ENCODE data around the gene ART1. TPM values are rescaled to one million over a fixed set of nuclear protein-coding genes. Genes with fewer than 3 reads are reported as not detected.
"Not testable (repeated sequence)": the region's sequence is repeated elsewhere in the genome, so short reads cannot be mapped to it uniquely, and the experiment has no call there.

ART1 gene
- total RNA-seq, 1 donor from 2014 or later: not detected

DNA sequence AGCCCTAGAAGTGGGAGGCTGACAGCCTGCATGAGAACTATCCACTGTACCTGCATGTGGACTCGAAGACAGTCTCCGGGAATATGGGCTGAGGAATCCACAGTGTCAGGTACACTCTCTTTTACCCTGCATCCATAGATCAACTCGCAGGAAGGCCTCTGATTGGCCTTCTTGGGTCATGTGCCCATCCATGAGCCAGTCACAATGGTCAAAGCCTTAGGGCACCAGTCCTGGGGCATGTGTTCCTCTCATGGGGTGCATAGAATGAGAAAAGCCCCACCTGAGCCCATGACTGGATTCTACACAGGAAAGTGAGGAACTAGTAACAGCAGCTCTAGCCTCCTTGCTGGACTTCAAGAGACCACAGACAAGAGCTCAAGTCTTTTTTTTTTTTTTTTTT, 10.6 kb downstream of the ART1 start:
- H3K27me3 Mint-ChIP-seq: peaks cover 12% of the 10 kb centered on the region
- TF ChIP-seq, protein P1, sequence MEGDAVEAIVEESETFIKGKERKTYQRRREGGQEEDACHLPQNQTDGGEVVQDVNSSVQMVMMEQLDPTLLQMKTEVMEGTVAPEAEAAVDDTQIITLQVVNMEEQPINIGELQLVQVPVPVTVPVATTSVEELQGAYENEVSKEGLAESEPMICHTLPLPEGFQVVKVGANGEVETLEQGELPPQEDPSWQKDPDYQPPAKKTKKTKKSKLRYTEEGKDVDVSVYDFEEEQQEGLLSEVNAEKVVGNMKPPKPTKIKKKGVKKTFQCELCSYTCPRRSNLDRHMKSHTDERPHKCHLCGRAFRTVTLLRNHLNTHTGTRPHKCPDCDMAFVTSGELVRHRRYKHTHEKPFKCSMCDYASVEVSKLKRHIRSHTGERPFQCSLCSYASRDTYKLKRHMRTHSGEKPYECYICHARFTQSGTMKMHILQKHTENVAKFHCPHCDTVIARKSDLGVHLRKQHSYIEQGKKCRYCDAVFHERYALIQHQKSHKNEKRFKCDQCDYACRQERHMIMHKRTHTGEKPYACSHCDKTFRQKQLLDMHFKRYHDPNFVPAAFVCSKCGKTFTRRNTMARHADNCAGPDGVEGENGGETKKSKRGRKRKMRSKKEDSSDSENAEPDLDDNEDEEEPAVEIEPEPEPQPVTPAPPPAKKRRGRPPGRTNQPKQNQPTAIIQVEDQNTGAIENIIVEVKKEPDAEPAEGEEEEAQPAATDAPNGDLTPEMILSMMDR (IDR thresholded peaks at IDR 0.05): no peak
- ATAC-seq (ENCODE audit: low read depth): no peak
- no peak overlapping the region for H3K27ac Mint-ChIP-seq
- no peak overlapping the region for H3K4me3 Mint-ChIP-seq
- ChIA-PET CTCF (no interaction called here), POLR2A (no interaction called here)
- H3K9me3 Mint-ChIP-seq: no peaks in the 10 kb centered on the region
- H3K4me1 Mint-ChIP-seq: no peaks in the 10 kb centered on the region
- DNase-seq: no peak
- H3K36me3 Mint-ChIP-seq (ENCODE audit: low read depth): no peaks in the 10 kb centered on the region
- intact Hi-C loops (cut with micrococcal nuclease): no loop called here

DNA sequence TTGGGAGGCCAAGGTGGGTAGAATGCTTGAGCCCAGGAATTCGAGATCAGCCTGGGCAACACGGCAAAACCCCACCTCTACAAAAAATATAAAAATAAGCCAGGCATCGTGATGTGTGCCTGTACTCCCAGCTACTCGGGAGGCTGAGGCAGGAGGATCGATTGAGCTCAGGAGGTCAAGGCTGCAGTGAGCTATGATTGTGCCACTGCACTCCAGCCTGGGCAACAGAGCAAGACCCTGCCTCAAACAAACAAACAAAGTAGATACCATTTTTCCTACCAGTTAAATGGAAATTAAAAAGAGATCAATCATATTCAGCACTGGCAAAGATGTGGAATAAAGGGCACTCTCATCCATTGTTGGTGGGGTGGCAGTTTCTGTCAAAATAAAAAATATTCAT, 12.4 kb downstream of the ART1 start:
- H3K27ac Mint-ChIP-seq; H3K4me3 Mint-ChIP-seq; H3K9me3 Mint-ChIP-seq; CTCF ChIA-PET; H3K36me3 Mint-ChIP-seq (ENCODE audit: low read depth); POLR2A ChIA-PET; DNase-seq; H3K4me1 Mint-ChIP-seq; ATAC-seq (ENCODE audit: low read depth); H3K27me3 Mint-ChIP-seq; intact Hi-C loops (cut with micrococcal nuclease): not testable (repeated sequence)

DNA sequence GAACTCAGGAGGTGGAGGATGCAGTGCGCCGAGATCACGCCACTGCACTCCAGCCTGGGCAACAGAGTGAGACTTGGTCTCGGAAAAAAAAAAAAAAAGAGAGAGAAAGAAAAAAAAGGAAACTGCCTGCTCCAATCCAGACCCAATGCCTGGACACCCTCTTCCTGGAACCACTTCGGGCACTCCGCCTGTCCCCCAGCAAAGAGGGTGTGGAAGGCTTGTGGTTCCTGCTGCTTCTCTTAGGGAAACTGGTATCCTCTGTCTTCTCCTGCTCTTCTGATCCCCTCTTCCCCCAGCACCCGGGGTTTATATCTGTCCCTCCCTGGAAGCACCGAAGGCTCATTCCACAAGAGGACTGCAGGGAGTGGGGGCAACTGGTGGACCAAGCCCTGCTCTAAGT, 13.3 kb downstream of the ART1 start:
- intact Hi-C loops (cut with micrococcal nuclease): no loop called here
- ATAC-seq (ENCODE audit: low read depth): no peak
- CTCF ChIA-PET: no interaction called here

DNA sequence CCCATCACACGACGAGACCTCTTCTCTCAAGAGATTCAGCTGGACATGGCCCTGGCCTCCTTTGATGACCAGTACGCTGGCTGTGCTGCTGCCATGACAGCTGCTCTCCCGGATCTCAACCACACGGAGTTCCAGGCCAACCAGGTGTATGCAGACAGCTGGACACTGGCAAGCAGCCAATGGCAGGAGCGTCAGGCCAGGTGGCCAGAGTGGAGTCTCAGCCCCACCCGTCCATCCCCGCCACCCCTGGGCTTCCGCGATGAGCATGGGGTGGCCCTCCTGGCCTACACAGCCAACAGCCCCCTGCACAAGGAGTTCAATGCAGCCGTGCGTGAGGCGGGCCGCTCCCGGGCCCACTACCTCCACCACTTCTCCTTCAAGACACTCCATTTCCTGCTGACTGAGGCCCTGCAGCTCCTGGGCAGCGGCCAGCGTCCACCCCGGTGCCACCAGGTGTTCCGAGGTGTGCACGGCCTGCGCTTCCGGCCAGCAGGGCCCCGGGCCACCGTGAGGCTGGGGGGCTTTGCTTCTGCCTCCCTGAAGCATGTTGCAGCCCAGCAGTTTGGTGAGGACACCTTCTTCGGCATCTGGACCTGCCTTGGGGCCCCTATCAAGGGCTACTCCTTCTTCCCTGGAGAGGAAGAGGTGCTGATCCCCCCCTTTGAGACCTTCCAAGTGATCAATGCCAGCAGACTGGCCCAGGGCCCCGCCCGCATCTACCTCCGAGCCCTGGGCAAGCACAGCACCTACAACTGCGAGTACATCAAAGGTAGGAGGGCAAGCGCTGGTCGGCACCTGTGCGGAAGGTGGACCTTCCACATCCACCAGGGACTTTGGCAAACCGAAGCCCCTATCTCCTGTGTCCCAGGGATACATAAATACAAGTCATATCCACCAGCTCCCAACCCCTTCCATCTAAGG, 14.9 kb downstream of the ART1 start:
- no peak for ATAC-seq (ENCODE audit: low read depth)
- Mint-ChIP-seq H3K27me3 (peaks cover 7% of the 10 kb centered on the region), H3K36me3 (ENCODE audit: low read depth) (peaks cover 5% of the 10 kb centered on the region), H3K4me3 (no peak overlapping the region), H3K4me1 (no peaks in the 10 kb centered on the region), H3K9me3 (no peaks in the 10 kb centered on the region), H3K27ac (no peak overlapping the region)
- intact Hi-C loops (cut with micrococcal nuclease): no loop called here
- no peak for DNase-seq
- ChIA-PET POLR2A (no interaction called here), CTCF (no interaction called here)
- TF ChIP-seq, protein P1 (IDR thresholded peaks at IDR 0.05): no peak

More for the DNA sequence above, 13.3 kb downstream of the ART1 start:
- Mint-ChIP-seq H3K27me3 (peaks cover 7% of the 10 kb centered on the region), H3K4me3 (no peak overlapping the region), H3K27ac (no peak overlapping the region), H3K36me3 (ENCODE audit: low read depth) (no peaks in the 10 kb centered on the region), H3K9me3 (no peaks in the 10 kb centered on the region), H3K4me1 (no peaks in the 10 kb centered on the region)
- POLR2A ChIA-PET: no interaction called here
- TF ChIP-seq, protein P1 (IDR thresholded peaks at IDR 0.05): no peak
- DNase-seq: no peak

DNA sequence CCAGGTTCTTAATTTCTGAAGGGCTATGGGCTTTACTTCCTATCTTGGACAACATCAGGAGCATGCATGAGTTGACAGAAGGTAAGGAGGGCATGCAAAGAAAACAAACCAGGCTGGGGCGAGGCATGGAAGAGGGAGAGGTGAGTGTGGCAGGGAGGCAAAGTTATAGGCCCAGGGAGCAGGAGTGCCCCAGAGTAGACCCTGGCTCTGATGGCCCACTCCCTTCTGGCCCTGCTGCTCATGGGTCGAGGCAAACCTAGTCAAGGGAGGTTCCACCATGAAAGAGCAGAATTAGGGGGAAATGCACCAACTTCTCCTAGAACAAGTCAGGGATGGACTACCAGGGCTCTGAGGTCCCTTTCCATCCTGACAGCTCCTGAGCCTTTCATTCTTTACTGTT, 16.0 kb downstream of the ART1 start:
- H3K9me3 Mint-ChIP-seq: no peaks in the 10 kb centered on the region
- no peak overlapping the region for H3K27ac Mint-ChIP-seq
- POLR2A ChIA-PET: no interaction called here
- no peaks in the 10 kb centered on the region for H3K27me3 Mint-ChIP-seq
- ATAC-seq (ENCODE audit: low read depth) (no peak), DNase-seq (no peak)
- intact Hi-C loops (cut with micrococcal nuclease): no loop called here
- no peaks in the 10 kb centered on the region for H3K4me1 Mint-ChIP-seq
- CTCF ChIA-PET: no interaction called here
- H3K4me3 Mint-ChIP-seq: no peak overlapping the region
- H3K36me3 Mint-ChIP-seq (ENCODE audit: low read depth): peaks cover 16% of the 10 kb centered on the region
- TF ChIP-seq, protein P1 (IDR thresholded peaks at IDR 0.05): no peak

All from activated B cell treated with CpG ODN at 0.5 μM for 24 hours (primary cell).